Measurements from ENCODE around the gene MTFP1.
A peak's percentile ranks its signal among the peaks of the same experiment; 100 is the strongest.
"Not testable (repeated sequence)": the region's sequence is repeated elsewhere in the genome, so short reads cannot be mapped to it uniquely, and the experiment has no call there.

The MTFP1 gene

GRCh38 chr22:30455075-30455840 lies 29.7 kb downstream of the MTFP1 start:
- no peak for DNase-seq

- no peak for DNase-seq
Observed at GRCh38 chr22:30457981-30458380, 32.4 kb downstream of the MTFP1 start.

- DNase-seq, result peak; percentile 47
Observed at GRCh38 chr22:30459181-30460052, 33.8 kb downstream of the MTFP1 start.

GRCh38 chr22:30460147-30460546 lies 34.6 kb downstream of the MTFP1 start:
- no peak for DNase-seq

DNA sequence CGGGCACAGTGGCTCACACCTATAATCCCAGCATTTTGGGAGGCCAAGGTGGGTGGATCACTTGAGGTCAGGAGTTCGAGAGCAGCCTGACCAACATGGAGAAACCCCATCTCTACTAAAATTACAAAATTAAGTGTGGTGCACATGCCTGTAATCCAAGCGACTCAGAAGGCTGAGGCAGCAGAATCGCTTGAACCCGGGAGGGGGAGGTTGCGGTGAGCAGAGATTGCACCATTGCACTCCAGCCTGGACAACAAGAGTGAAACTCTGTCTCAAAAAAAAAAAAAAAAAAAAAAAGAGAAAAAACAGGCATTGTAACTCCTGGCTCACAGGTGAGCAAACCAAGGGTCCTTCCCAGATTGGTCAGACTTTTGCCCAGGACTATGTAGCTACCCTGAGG lies 35.0 kb downstream of the MTFP1 start:
- not testable (repeated sequence) for DNase-seq

- no peak for DNase-seq
Observed at GRCh38 chr22:30469165-30469564, 43.6 kb downstream of the MTFP1 start.

GRCh38 chr22:30470655-30471054 lies 45.1 kb downstream of the MTFP1 start:
- no peak for DNase-seq

DNA sequence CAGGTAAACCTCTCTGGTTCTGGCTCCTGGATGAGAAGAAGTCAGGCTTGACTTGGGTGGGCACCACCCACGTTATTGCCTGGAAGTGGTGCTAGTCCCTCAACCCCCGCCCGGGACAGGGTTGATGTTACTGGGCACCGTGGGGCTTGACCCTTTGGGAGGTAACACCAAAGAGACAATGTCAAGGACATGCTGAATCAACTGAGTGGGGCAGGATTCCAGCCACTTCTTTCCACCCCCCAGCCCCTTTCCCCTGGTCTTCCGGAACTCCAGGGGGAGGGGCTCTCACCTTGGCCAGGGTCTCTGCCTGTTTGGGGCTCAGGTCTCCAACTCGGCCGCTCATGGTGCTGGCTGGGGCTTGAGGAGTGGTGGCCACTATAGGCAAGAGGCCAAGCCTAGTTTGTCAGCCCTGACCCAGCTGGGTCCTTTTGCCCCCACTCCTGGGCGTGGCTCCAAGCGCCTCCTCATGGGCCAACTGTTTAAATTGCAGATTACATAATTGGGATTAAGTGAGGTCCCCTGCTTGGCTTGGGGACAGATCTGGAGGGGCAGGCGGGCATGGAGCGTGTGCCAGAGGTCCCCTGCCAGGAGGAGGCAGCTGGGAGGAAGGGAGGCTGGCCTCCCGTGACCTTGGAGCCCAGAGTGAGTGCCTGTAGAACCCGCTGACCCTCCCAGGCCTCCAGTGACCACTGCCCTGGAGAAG lies 46.2 kb downstream of the MTFP1 start, which contains the start of gene SEC14L3:
SEC14L3 (minus strand) TSS at position 402 of the 703 bp plus-strand sequence; CDS start at position 343, 59 bp downstream.
- peak; percentile 48 for DNase-seq

DNA sequence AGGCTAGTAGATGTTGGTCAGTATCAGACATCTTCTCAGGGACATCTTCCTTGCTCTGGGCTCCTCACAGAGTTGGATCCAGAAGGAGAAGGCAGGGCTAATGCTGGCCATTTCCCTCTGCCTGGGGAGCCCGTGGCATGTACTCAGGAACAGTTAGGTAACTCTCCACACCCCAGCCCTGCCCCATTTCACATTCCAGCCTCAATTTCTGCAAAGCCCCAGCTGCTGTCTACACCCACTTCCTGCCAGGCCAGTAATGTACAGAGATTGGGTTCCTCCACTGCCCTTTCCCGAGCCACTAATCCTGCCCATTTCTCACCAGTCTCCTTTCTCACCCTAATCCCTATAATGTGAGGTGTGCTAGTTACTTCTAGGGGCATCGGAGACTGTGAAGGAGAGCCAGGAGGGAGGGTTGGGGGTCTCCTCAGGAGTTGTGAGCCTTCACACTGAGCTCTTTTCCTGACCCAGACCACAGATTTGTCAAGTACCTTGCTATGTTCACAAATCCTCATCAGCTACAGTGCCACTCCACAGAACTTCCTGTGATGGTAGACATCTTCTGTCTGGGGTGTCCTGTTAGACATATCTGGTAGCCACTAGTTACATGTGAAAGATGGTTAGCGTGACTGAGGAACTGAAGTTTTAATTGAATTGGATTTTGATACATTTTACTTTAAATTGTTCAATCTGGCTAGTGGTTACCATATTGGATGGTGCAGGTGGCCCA lies 47.6 kb downstream of the MTFP1 start:
- DNase-seq, result no peak

DNA sequence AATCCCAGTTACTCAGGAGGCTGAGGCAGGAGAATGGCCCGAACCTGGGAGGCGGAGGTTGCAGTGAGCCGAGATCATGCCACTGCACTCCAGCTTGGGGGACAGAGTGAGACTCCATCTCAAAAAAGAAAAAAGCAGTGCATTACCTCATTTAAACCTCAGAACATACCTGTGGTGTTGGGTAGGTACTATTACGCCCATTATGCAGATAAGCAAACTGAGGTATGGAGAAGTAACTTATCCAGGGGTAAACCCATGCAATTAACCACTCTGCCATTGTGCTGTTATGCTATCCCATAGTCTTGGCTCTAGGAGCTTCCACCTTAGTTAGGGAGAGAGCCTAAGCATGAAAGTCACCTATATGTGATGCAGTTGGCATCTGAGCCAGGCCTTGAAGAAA lies 48.6 kb downstream of the MTFP1 start:
- no peak for DNase-seq

- DNase-seq, result no peak
Observed at GRCh38 chr22:30474683-30475424, 49.3 kb downstream of the MTFP1 start.
